H1 (cell line): ENCODE data around the gene HMGXB3. TPM values are rescaled to one million over a fixed set of nuclear protein-coding genes. Genes with fewer than 3 reads are reported as not detected.

Source experiments
- CTCF ChIA-PET: fragments of 300-600 bp; sonication (Branson Sonifier 250); formaldehyde crosslinking; loops from one replicate; lab custom pipeline; 2021; ENCODE audit not compliant: partially characterized antibody; lab: Charles Lee
- POLR2A ChIA-PET: fragments of 300-600 bp; sonication (Branson Sonifier 250); formaldehyde crosslinking; loops from one replicate; lab custom pipeline; 2021; ENCODE audit warnings: inconsistent platforms; ENCODE audit not compliant: partially characterized antibody; lab: Charles Lee
- DNase-seq, 2 experiments: peaks; one replicate each; pipeline versions ENCODE4 v3.0.0 to v3.0.0-alpha.2; 2010 to 2022; ENCODE audit warnings: low spot score in 2 of 2, low read depth in 1 of 2, mixed read lengths in 1 of 2
- FAIRE-seq: peaks from 2 replicates; lab custom pipeline; 2011; peaks lifted over from hg19 to GRCh38; lab: Jason Lieb, UNC
- H2AFZ ChIP-seq: 2 replicates; pipeline ENCODE4 v1.8.1; 2012; ENCODE audit warnings: low read length, inconsistent platforms
- H2AK5ac ChIP-seq: 2 replicates; pipeline ENCODE4 v1.6.1; 2013; ENCODE audit warnings: low read depth, low read length
- H2BK120ac ChIP-seq: replicated peaks from 2 replicates; pipeline ENCODE3; 2013; ENCODE audit warnings: low read depth, low read length, inconsistent platforms
- H2BK12ac ChIP-seq: 2 replicates; pipeline ENCODE4 v1.6.1; 2013; ENCODE audit warnings: low read depth, low read length
- H2BK15ac ChIP-seq: 2 replicates; pipeline ENCODE4 v1.6.1; 2013; ENCODE audit warnings: low read length
- H2BK20ac ChIP-seq: 2 replicates; pipeline ENCODE4 v1.6.1; 2013; ENCODE audit warnings: low read length
- H2BK5ac ChIP-seq: 2 replicates; pipeline ENCODE4 v1.6.1; 2013; ENCODE audit warnings: low read depth, low read length
- H3K14ac ChIP-seq: 2 replicates; pipeline ENCODE4 v1.6.1; 2013; ENCODE audit warnings: inconsistent platforms; ENCODE audit not compliant: insufficient read length
- H3K18ac ChIP-seq: 2 replicates; pipeline ENCODE4 v1.6.1; 2013; ENCODE audit warnings: low read length; ENCODE audit errors: extremely low read depth
- H3K23ac ChIP-seq: 2 replicates; pipeline ENCODE4 v1.6.1; 2013; ENCODE audit warnings: inconsistent platforms; ENCODE audit not compliant: insufficient read length
- H3K23me2 ChIP-seq: 2 replicates; pipeline ENCODE4 v1.6.1; 2013; ENCODE audit warnings: low read depth, low read length
- H3K27ac ChIP-seq: 2 replicates; pipeline ENCODE4 v1.6.1; 2011; ENCODE audit warnings: low read depth, low read length, inconsistent platforms
- H3K27me3 ChIP-seq, 4 experiments: replicated peaks in 1 of 4; 1 replicate in 1 of 4; 2 replicates in 3 of 4; pipeline versions ENCODE4 v1.6.1 to v1.8.1; 2011 to 2013; ENCODE audit warnings: low read length in 3 of 4, mild to moderate bottlenecking in 3 of 4, inconsistent platforms in 2 of 4, mixed read lengths in 2 of 4, moderate library complexity in 1 of 4; ENCODE audit not compliant: control insufficient read depth in 3 of 4, insufficient read depth in 3 of 4; ENCODE audit errors: extremely low read depth in 1 of 4
- H3K36me3 ChIP-seq, 4 experiments: 2 replicates each; pipeline versions ENCODE4 v1.6.1 to v1.8.1; 2011 to 2013; ENCODE audit warnings: mild to moderate bottlenecking in 4 of 4, low read length in 3 of 4, moderate library complexity in 2 of 4, control low read depth in 1 of 4, inconsistent platforms in 1 of 4; ENCODE audit not compliant: insufficient read depth in 4 of 4, control insufficient read depth in 2 of 4
- H3K4ac ChIP-seq: replicated peaks from 2 replicates; pipeline ENCODE3; 2013; ENCODE audit warnings: low read length, low read depth, mixed read lengths, inconsistent platforms; ENCODE audit not compliant: insufficient read length
- H3K4me1 ChIP-seq, 4 experiments: replicated peaks in 1 of 4; 1 replicate in 1 of 4; 2 replicates in 3 of 4; pipeline versions ENCODE4 v1.6.1 to v1.8.1; 2011 to 2013; ENCODE audit warnings: low read length in 3 of 4, inconsistent platforms in 2 of 4, mixed read lengths in 1 of 4; ENCODE audit not compliant: insufficient read depth in 4 of 4, control insufficient read depth in 3 of 4
- H3K4me2 ChIP-seq, 2 experiments: 2 replicates each; pipeline versions ENCODE4 v1.6.1 to v1.8.1; 2011 to 2013; ENCODE audit warnings: low read depth in 2 of 2, low read length in 2 of 2, control low read depth in 1 of 2, inconsistent platforms in 1 of 2, mild to moderate bottlenecking in 1 of 2; ENCODE audit not compliant: insufficient read depth in 1 of 2
- H3K4me3 ChIP-seq, 4 experiments: fragments of 200-600, 300-600 bp in 1 of 4; sonication (generic), shearing (Covaris generic), sonication (Bioruptor Twin) in 1 of 4; 2 replicates each; pipeline versions ENCODE4 v1.5.1 to v1.8.1; 2011 to 2016; ENCODE audit warnings: low read length in 4 of 4, low read depth in 3 of 4, control low read depth in 2 of 4, inconsistent platforms in 2 of 4, mild to moderate bottlenecking in 2 of 4, mixed read lengths in 1 of 4, moderate library complexity in 1 of 4; ENCODE audit not compliant: insufficient read depth in 2 of 4; ENCODE audit errors: extremely low read depth in 1 of 4
- H3K56ac ChIP-seq: replicated peaks from 2 replicates; pipeline ENCODE3; 2013; ENCODE audit warnings: low read depth, mild to moderate bottlenecking, mixed read lengths, low read length, inconsistent platforms; ENCODE audit not compliant: insufficient read length
- H3K79me1 ChIP-seq: 2 replicates; pipeline ENCODE4 v1.6.1; 2013; ENCODE audit warnings: low read depth, low read length, control low read depth
- H3K79me2 ChIP-seq, 2 experiments: 2 replicates each; pipeline versions ENCODE4 v1.6.1 to v1.8.1; 2012 to 2013; ENCODE audit warnings: low read length in 2 of 2, mild to moderate bottlenecking in 2 of 2, inconsistent platforms in 1 of 2; ENCODE audit not compliant: insufficient read depth in 2 of 2, control insufficient read depth in 1 of 2
- H3K9ac ChIP-seq, 4 experiments: replicated peaks in 1 of 4; 1 replicate in 1 of 4; 2 replicates in 3 of 4; pipeline versions ENCODE4 v1.6.1 to v1.8.1; 2011 to 2013; ENCODE audit warnings: low read depth in 3 of 4, low read length in 3 of 4, control low read depth in 2 of 4, mild to moderate bottlenecking in 2 of 4, moderate library complexity in 2 of 4, inconsistent platforms in 1 of 4; ENCODE audit errors: extremely low read depth in 1 of 4
- H3K9me3 ChIP-seq, 2 experiments: 2 replicates each; pipeline versions ENCODE4 v1.6.1 to v1.8.1; 2012 to 2013; ENCODE audit warnings: mild to moderate bottlenecking in 2 of 2, moderate library complexity in 2 of 2, control low read depth in 1 of 2, inconsistent platforms in 1 of 2, low read depth in 1 of 2, low read length in 1 of 2, mixed read lengths in 1 of 2; ENCODE audit not compliant: insufficient read depth in 2 of 2
- H4K20me1 ChIP-seq, 2 experiments: replicated peaks in 1 of 2; 2 replicates each; pipeline versions ENCODE3 to v1.8.1; 2011 to 2013; ENCODE audit warnings: inconsistent platforms in 2 of 2, low read length in 2 of 2, mild to moderate bottlenecking in 1 of 2; ENCODE audit not compliant: insufficient read depth in 2 of 2, control insufficient read depth in 1 of 2
- H4K5ac ChIP-seq: 2 replicates; pipeline ENCODE4 v1.6.1; 2013; ENCODE audit warnings: low read length, low read depth, mixed read lengths, inconsistent platforms; ENCODE audit not compliant: insufficient read length
- H4K8ac ChIP-seq: 2 replicates; pipeline ENCODE4 v1.8.0; 2013; ENCODE audit warnings: mild to moderate bottlenecking, moderate library complexity, low read length, inconsistent platforms; ENCODE audit not compliant: insufficient read depth; ENCODE audit errors: extremely low read depth
- H4K91ac ChIP-seq: replicated peaks from 2 replicates; pipeline ENCODE3; 2013; ENCODE audit warnings: low read length, mixed read lengths, inconsistent platforms; ENCODE audit not compliant: insufficient read length
- CREB1 ChIP-seq: IDR thresholded peaks from 2 replicates; pipeline ENCODE4 v1.6.1; 2012; ENCODE audit warnings: inconsistent platforms
- CTCF ChIP-seq, 3 experiments: IDR thresholded peaks; 1 replicate in 2 of 3; 2 replicates in 1 of 3; pipeline versions ENCODE4 v1.5.1 to v1.6.1; 2011; ENCODE audit warnings: low read length in 3 of 3, mild to moderate bottlenecking in 3 of 3, inconsistent platforms in 2 of 3, low read depth in 1 of 3, moderate library complexity in 1 of 3; ENCODE audit not compliant: insufficient read depth in 1 of 3; ENCODE audit errors: control extremely low read depth in 1 of 3
- HDAC2 ChIP-seq, 2 experiments: fragments of 300-600 bp in 1 of 2; sonication (generic) in 1 of 2; IDR thresholded peaks; 2 replicates each; pipeline ENCODE4 v1.6.1; 2011 to 2012; ENCODE audit warnings: low read depth in 2 of 2, low read length in 2 of 2, mild to moderate bottlenecking in 2 of 2, moderate library complexity in 2 of 2, borderline replicate concordance in 1 of 2, inconsistent platforms in 1 of 2
- KDM1A ChIP-seq: fragments of 200-600, 300-600 bp; sonication (generic); IDR thresholded peaks from 2 replicates; pipeline ENCODE4 v1.7.1; 2016; ENCODE audit warnings: mild to moderate bottlenecking, low read length, borderline replicate concordance
- MAFK ChIP-seq: IDR thresholded peaks from 2 replicates; pipeline ENCODE4 v1.6.1; 2012; ENCODE audit warnings: low read depth, mild to moderate bottlenecking, improper control_type of control experiment, low read length
- POLR2A ChIP-seq, 2 experiments: IDR thresholded peaks; 1 replicate in 1 of 2; 2 replicates in 1 of 2; pipeline ENCODE4 v1.6.1; 2011; ENCODE audit warnings: low read depth in 2 of 2, low read length in 2 of 2, mild to moderate bottlenecking in 2 of 2; ENCODE audit errors: control extremely low read depth in 1 of 2
- POLR2AphosphoS5 ChIP-seq: IDR thresholded peaks from 2 replicates; pipeline ENCODE4 v1.6.1; 2011; ENCODE audit warnings: low read depth, low read length
- RAD21 ChIP-seq, 2 experiments: IDR thresholded peaks in 1 of 2; conservative IDR thresholded peaks in 1 of 2; 2 replicates each; pipeline ENCODE4 v1.6.1; 2011; ENCODE audit warnings: low read depth in 2 of 2, low read length in 2 of 2, improper control_type of control experiment in 1 of 2, inconsistent platforms in 1 of 2, mild to moderate bottlenecking in 1 of 2, moderate library complexity in 1 of 2
- SP4 ChIP-seq: IDR thresholded peaks from 2 replicates; pipeline ENCODE4 v1.6.1; 2012; ENCODE audit warnings: low read length, inconsistent platforms
- SUZ12 ChIP-seq: fragments of 200-600 bp; sonication (generic); IDR thresholded peaks from 2 replicates; pipeline ENCODE4 v1.6.1; 2012; ENCODE audit warnings: mild to moderate bottlenecking, inconsistent platforms, low read length, moderate library complexity, mixed read lengths
- WGBS, 2 experiments: shearing (Covaris generic) in 1 of 2; methylation state at CpG; one replicate each; pipeline versions ENCODE4 v1.1.6 to v1.1.7; 2013 to 2015; ENCODE audit warnings: low lambda C conversion rate in 2 of 2, mixed read lengths in 2 of 2, inconsistent platforms in 1 of 2, low coverage in 1 of 2, missing lambda C conversion rate in 1 of 2; ENCODE audit not compliant: insufficient replicate concordance in 2 of 2, insufficient coverage in 1 of 2, insufficient read length in 1 of 2; ENCODE audit errors: extremely low coverage in 1 of 2, missing lambda C conversion rate in 1 of 2; 5-methylcytosine and 5-hydroxymethylcytosine counted together
- polyA plus RNA-seq, 7 experiments: library from polyadenylated mRNA; depleted of rRNA in 3 of 7; stranded (reverse) in 5 of 7; unstranded in 2 of 7; fragments of >200 nt in 5 of 7; fragments of 200-250 nt in 2 of 7; gene quantifications; 1 replicate in 5 of 7; 2 replicates in 1 of 7; 4 replicates in 1 of 7; pipeline versions ENCODE4 v1.2.1 to v1.2.3, GENCODE V29; 2011 to 2013; ENCODE audit warnings: missing spikeins in 2 of 7, mixed read lengths in 2 of 7
- total RNA-seq: library from RNA; stranded (reverse); fragmentation: NEBNext Ultra II Directional; extraction: Animal tissue kit (Norgen Biotek cat#: 25700); gene quantifications from 2 replicates; pipeline ENCODE4 v1.2.1, GENCODE V29; 2021

HMGXB3 gene
- total and polyA plus RNA-seq, 2 of the 8 experiments (the other 6 are each of a cell fraction or from before 2014, with no cell fraction given) = 26.8 to 28.0 TPM

GRCh38 chr5:150073677-150074076, 73.1 kb downstream of the HMGXB3 start:
- FAIRE-seq (no peak), DNase-seq (peak in 1 of 2 experiments; percentile 3)
- ChIA-PET POLR2A (no interaction called here), CTCF (interaction anchor here (0.6 to 4.8 kb wide), 10 partner anchors 10 to 361 kb away, joined by 3 to 20 read pairs (median 4); no protein-coding TSS in a partner anchor)
- Histone ChIP-seq H2BK15ac (no peak overlapping the region), H2AK5ac (no peak overlapping the region), H2BK5ac (no peak overlapping the region), H4K20me1 (no peaks in the 10 kb centered on the region), H3K23ac (no peak overlapping the region), H3K4me3 (no peak overlapping the region), H3K27me3 (no peaks in the 10 kb centered on the region), H3K4me1 (peaks cover 0 to 7% (median 3%) of the 10 kb centered on the region in 4 experiments; a peak in 4 of 7 replicates), H3K79me2 (no peaks in the 10 kb centered on the region), H3K9ac (no peak overlapping the region), H3K4ac (no peak overlapping the region), H3K14ac (no peak overlapping the region), H3K18ac (no peak overlapping the region), H4K8ac (no peak overlapping the region), H3K4me2 (no peak overlapping the region), H2BK20ac (no peak overlapping the region), H4K5ac (no peak overlapping the region), H2AFZ (no peak overlapping the region), H4K91ac (no peak overlapping the region), H3K79me1 (no peaks in the 10 kb centered on the region), H3K36me3 (no peaks in the 10 kb centered on the region), H3K56ac (no peak overlapping the region), H2BK12ac (no peak overlapping the region), H3K27ac (no peak overlapping the region), H3K9me3 (no peaks in the 10 kb centered on the region)
- TF ChIP-seq CREB1 = no peak
- TF ChIP-seq POLR2A (IDR thresholded peaks at IDR 0.05; ENCODE audit: control extremely low read depth in 1 of 2, low read depth in 2 of 2, low read length in 2 of 2) = no peak
- no peak for TF ChIP-seq MAFK
- TF ChIP-seq KDM1A = no peak
- TF ChIP-seq SUZ12 = no peak
- TF ChIP-seq SP4 = no peak
- no peak for TF ChIP-seq RAD21 (IDR thresholded peaks at IDR 0.05 in 1 of 2, conservative IDR thresholded peaks at IDR 0.05 in 1 of 2; ENCODE audit: low read depth in 2 of 2, low read length in 2 of 2)
- no peak for TF ChIP-seq POLR2AphosphoS5
- TF ChIP-seq CTCF (IDR thresholded peaks at IDR 0.05; ENCODE audit: control extremely low read depth in 1 of 3, insufficient read depth in 1 of 3, low read depth in 1 of 3, low read length in 3 of 3) = no peak
- no peak for TF ChIP-seq HDAC2 (IDR thresholded peaks at IDR 0.05; ENCODE audit: borderline replicate concordance in 1 of 2, low read depth in 2 of 2, low read length in 2 of 2)
- TF ChIP-seq, all 59 proteins: peak for 0
- H3K23me2 ChIP-seq = no peaks in the 10 kb centered on the region
- H2BK120ac ChIP-seq = no peak overlapping the region
- 80% methylated on average over 3 of the region's 3 CpGs; no CpG with 5 or more reads in 1 of the 2 experiments for WGBS, 2 experiments
